GM18517 (cell line): ENCODE data around the gene CYTH4.
"Not testable (repeated sequence)": the region's sequence is repeated elsewhere in the genome, so short reads cannot be mapped to it uniquely, and the experiment has no call there.

Experiments
- ATAC-seq: cut with Tn5 transposase; IDR thresholded peaks from one replicate; pipeline ENCODE4 v1.9.1; 2021; ENCODE audit warnings: mild to moderate bottlenecking, moderate library complexity; ENCODE audit not compliant: unreplicated experiment

CYTH4 gene, protein sequence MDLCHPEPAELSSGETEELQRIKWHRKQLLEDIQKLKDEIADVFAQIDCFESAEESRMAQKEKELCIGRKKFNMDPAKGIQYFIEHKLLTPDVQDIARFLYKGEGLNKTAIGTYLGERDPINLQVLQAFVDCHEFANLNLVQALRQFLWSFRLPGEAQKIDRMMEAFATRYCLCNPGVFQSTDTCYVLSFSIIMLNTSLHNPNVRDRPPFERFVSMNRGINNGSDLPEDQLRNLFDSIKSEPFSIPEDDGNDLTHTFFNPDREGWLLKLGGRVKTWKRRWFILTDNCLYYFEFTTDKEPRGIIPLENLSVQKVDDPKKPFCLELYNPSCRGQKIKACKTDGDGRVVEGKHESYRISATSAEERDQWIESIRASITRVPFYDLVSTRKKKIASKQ

DNA sequence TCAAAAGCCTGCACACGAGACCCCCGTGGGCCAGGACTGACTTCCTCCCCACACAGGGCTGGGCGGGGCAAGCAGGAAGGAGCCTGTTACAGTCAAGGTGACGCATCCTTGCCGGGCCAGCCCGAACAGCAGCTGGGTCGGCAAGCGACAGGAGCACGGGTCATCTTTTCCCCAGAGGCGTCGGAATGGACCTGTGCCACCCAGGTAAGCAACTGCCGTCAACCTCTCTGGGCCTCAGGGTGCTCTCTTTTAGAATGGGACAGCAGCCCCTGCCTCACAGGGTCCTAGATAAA, at the start of gene CYTH4:
Gene CYTH4, plus strand, starts transcription at position 124 of the 293 bp plus-strand sequence. Its CDS starts 62 bp downstream, at position 186.
- no peak for ATAC-seq

DNA sequence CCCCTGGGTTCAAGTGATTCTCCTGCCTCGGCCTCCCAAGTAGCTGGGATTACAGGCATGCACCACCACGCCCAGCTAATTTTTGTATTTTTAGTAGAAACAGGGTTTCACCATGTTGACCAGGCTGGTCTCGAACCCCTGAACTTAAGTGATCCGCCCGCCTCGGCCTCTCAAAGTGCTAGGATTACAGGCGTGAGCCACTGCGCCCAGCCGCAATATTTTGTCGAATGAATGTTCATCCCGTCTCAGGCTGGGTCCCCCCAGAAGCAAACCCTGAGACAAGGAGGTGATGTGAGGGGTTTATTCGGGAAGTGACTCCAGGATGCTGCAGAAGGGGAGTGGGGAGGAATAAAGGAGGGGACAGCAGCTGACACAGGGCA, 48.9 kb upstream of the CYTH4 start:
- not testable (repeated sequence) for ATAC-seq

DNA sequence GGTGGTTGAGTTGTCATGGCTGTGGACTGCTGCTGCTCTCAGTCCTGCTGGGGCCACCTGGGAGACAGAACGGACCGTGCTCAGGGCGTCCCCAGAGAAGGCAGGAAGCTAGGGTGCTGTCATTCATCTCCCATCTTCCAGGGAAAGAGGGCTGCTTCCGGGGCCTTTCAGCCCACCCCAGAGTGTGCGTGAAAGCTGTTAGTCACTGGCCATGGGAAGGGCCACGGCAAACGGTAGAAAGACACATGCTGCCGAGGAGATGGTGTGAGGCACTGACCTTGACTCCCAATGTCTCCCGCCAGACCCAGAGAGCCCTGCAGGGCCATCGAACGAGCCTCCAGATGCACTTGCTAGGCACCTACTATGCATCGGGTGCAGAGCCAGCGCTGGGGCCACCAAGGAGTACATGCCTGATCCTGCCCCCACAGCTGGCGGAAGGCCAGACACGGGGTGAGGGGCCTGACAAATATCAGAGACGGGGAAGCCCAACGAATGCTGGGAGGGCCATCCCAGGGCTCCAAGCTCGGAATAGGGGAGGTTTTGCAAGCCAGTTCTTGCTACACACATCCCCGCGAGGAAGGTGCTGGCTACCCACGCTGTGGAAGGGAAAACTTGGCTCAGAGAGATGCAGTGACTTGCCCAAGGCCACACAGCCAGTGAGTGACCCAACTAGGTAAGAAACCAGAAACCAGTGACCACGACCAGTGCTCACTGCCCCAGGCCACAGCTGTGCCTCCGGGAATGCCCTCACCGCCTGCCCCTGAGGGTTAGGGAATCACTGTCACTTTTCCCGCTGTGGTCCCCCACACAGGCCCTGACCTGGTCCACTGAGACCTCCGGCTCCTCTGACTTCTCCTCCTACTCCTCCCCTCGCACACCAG, 48.3 kb upstream of the CYTH4 start:
- ATAC-seq, result no peak

DNA sequence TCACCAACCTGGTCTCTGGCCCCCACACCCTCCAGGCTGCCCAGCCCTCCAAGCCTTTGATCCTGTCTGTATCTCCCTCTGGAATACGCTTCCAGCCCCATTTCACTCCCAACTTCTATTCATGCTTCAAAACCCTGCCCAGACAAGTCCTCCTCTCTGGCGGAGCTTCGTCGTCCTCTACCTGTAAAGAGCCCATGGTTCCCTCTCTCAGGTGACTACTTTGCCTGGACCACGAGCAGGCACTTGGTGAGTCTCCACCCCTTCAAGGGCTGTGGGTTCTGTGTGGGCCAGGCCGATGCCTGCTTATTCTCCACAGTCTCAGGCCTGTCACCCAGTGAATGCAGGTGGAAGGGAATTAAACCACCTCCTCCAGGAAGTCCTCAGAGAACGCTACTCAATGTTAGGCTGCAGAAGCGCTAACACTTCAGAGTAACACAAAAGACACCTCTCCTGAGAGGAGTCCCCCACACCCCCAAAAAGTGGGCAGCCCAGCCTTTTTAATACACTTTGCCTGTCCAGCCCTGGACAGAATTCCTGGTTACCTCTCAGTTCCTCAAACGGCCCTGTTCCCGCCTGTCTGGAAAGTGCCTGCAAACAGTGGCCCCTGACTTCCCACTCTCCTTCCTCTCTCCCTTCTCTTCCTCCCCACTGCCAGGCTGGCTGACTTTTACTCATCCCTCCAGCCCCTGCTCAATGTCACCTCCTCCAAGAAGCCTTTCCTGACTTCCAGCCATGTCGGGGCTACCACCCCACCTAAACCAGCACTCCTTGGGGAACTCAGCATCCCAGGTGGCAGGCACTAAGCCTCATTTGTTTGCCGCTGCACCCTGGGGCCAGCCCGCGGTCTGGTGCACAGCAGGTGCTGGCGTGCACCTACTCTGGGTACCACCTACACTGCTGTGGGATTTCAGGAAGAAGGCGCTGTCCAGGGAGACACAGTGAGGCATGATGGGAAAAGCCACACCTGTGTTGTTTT, 47.3 kb upstream of the CYTH4 start:
- ATAC-seq, result no peak

DNA sequence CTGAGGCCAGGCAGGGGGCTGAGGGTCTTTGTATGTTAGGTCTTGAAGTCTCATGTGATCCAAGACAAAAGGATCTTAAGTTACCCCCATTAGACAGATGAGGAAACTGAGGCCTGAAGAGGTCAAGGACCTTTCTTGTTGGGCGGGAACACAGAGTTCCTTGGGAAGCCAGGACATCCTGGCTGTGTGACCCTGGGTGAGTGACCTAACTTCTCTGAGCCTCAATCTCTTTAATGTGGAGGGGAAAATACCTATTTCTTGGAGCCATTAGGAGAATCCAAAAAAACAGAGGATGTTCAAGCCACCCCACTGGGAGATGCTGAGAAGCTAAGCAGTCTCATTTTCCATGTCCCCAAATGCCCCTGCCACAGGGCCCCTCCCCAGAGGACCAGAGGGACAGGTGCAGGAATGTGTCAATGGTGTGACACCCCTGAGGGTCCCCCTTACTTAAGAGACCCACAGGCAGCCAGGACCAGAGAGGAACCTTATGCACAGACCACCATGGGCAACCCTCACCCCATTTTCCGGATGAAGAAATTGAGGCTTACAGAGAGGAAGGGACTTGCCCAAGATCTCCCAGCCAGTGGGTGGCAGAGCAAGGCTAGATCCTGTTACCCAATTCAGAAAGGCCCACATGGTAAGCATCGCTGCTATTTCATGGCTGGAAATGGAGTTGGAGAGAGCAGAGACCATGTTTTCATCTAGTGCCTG, 46.3 kb upstream of the CYTH4 start:
- ATAC-seq, result no peak

DNA sequence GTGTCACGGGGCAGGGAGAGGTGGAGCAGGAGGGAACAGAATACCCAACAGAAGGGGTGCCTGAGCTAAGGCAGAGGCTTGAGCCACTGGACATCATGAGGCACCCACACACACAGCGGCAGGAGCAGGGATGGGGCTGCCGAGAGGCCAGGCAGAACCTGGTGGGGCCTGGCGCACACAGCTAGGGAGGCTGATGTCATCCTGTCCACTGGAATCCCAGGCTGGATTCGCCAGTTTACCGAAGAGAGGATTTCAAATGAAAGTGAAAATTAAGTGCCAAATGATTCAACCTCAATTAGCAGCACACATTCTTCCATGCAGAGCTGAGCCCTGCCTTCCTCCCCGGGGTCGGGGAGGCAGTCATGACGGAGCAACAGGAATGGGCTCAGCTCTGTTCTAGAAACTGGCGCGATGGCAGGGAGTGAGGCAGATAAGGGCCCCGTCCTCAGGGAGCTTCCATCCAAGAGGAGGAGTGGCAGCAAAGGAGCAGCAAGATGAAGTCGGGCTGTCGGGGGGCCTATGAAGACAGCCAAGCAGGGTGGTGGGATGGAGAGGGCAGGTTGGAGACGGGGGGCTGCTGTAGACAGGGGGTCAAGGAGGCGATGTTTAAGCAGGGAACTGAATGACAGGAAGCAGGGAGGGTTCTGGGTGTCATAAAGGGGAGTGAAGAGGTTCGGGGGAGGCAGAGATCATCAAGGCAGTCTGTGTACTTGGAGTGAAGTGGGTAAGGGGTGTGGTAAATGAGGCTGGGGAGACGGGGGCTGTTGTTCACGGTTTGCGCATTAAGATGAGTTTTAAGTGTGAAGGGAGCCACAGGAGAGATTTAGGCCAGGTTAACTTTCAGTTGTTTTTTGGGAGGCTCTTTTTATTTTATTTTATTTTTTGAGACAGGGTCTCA, 44.7 kb upstream of the CYTH4 start:
- ATAC-seq, result no peak

DNA sequence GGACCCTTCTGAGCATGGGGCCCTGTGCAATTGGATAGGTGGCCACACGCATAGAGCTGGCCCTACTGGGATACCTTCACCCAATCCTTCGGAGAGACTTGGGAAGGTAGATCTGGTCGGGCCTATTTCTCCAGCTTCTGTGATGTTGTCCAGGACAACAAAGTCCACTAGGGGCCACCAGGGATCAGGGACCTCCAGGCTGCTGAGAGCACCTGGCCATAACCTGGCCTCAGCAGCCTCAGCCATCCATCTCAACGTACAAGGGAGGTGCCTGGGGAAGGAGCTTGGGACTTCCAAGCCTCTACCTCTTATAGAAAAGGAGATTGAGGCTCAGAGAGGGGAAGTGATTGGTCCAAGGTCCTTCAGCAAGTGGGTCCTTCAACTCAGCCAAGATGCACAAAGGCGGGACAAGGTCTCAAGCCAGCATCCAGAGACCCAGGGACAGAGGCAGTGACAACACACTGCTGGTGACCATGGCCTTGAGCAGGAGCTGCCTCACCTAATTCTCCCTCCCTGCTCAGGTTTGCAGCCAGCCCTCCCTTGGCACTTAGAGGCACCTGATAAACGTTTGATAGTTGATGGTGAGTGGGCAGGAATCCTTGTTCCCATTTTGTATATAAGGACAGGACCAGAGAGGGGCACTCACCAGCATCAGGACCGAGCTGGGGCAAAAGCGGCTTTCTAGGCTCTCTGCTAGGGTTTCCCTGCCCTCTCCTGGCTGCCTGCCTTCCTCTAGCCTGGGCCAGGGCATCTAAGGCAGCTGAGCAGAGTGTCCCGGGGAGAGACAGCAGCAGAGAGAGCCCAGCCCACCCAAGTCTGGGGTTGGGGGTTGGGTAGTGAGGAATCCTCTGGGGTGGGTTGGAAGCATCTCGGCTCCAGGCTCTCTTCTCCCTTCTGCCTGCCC, 42.7 kb upstream of the CYTH4 start:
- ATAC-seq, result no peak

DNA sequence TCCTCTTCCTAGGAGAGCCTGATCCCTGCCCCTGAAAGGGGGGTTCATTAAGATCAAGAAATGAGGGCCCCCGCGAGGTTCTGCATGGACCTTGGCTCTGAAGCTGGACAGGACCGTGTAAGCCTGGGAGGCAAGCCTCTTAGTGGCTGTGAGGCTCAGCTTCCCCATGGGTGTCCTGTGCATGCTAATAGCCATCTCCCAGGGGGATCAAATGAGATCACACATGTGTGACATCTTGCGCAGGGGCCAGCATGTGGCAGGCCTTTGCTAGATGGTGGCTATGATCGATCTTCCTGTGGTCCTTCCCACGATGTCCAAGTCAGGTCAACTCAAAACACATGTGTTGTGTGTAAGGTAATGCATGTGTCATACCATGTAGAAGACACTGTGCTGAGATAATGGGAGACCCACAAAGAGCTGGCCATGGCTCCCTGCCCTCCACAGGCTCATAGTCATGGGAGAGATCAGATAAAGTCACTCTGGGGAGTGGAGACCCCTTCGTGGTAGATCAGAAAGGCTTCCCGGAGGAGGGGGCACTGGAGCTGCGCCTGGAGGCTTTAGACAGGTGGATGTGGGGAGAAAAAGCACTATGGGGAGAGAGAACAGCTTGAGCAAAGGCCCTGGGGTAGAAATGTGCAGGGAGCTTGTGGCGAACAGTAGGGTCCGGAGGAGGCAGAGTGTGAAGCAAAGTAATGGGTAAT, 41.9 kb upstream of the CYTH4 start:
- ATAC-seq, result no peak

DNA sequence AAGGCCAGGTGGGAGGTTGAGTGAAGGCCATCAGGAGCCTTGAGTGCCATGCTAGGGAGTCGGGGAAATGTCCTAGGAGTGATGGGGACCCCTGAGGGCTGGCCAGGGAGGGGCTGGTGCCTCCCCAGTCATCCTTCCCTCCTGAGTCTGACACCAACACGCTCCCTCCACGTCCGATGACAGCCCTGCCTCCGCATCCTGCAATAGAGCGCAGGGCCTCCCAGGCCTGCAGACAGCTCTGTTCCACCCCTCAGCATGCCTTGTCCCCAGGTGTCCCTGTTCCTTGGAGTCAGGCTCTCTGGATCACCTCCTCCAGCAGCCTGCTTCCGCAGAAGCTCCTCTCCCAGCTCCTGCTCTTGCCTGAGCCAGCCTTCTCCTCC, 41.4 kb upstream of the CYTH4 start:
- ATAC-seq, result no peak

DNA sequence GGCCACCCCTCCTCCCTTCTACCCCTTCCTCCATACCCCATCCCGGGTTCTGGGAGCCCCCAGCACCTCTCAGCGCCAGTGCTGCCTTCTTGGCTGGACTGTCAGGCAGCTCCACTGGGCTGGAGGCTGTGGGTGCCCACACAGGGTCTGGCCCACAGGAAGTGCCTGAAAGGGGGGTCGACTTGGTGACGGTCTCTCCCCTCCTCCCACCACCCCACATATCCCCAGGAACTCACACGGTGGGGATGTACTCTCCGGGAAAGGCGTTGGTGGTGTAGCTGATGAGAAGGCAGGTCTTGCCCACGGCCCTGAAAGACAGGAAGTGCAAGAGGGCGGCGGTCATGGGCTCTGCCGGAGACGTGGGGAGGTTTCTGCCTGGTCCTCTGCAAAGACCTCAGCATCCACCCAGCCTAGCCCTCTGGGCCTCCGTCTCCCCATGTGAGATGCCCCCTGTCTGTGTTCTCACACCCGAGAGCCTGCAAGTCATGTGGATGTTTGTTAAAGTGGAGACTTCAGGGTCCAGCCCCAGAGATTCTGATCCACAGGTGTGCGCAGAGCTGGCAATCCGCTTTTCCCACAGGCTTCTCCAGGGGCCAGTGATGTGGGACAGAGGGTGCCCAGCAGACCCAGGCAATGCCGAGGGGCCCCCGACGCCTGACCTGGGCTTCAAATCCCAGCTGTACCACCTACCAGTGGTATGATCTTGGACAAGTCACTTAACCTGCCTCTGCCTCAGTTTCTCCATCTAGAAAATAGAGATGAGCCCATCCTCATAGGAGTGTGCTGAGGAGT, 40.8 kb upstream of the CYTH4 start:
- no peak for ATAC-seq

DNA sequence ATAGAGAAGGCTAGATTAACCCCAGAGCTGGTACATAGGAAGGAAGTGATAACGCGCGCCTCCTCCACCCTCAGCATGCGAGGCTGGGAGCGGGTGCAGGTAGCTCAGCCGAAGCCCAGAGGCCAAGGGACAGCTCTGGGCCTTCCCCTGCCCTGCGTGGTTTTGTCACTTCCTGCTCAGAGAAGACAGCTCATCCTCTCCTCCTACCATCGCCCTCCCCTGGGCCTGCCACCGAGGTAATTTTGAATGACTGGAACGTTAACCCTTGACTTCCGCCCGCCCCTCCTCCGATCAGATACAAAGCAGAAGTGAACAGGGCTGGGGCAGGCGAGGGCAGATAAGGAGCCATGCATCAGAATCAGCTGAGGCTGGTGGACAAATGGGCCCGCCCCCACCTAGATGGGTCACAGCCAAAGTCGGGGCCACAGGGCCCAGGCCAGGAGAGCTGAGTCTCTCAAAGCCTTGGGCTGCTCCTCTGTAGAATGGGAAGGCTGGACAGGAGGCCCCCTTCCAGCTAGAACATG, 39.9 kb upstream of the CYTH4 start:
- ATAC-seq, result peak; percentile 63

DNA sequence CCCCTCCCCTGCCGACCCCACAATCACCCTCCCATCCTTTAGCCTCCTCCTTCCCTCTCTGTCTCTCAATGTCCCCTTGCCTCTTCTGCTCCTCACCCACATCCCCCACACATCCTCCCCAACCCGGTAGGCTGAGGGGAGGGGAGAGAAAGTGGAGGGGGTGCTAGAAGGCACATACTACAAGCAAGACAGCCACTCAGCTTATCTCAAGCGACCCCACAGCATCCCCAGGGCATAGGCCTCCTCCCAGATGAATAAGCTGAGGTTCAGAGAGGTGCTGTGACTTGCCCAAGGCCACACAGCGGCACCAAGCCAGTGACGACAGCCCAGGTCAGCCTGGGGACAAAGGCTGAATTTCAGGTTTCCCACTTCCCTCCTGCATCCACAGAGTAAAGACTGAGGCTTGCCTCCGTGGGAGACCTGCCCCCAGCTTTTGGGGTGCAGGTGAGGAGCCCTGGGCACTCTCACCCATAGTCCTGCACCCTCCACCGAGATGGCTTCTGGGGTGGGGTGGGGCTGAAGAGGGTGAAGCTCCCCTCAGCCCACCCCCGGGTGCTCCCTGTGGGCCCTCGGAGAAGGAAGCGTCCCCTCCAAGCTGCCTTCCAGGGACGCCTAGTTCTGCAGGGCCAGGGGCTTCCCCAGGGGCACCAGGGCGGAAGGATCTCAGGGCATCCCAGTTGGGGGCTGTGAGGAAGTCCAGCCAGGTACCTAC, 38.8 kb upstream of the CYTH4 start:
- ATAC-seq, result no peak

DNA sequence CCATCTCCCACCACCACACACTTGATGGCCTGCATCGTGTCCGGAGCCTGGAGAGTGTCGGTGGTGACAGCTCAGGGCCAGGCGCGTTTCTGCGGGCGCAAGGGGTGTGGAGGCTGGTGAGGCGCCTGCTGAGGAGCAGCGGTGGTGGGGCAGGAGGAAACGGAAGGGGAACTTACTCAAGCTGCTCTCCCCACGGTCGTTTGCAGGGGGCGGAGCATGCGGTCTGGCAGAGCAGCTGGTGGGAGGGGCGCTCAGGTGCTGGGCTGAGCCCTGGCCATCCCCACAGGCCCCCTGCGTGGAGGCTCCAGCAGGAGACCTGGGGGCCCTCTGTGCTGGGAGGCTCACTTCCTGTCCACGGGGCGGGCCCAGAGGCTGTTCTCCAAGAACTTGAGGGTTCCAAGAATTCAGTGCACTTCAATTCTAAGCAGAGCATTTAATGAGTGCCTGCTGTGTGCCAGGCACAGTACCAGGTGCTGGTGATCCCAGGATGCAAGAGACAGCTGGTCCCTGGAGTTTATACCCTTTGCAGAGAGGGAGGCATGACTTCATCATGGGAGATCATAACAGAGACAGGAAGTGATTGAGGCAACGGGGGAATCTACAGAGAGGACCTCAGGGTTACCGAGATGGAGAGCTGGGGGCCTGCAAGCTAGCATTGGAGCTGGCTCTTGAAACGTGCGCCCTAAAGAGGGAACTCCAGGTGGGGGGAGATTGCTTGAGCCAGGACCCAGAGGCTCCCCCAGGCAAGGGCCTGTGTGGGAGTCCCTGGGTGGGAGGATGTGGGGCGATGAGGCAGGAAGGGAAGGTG, 38.0 kb upstream of the CYTH4 start, which contains the start of gene RAC2:
Gene RAC2, minus strand, starts transcription at position 156 of the 808 bp plus-strand sequence. Its CDS starts 121 bp downstream, at position 35.
- ATAC-seq, result no peak

DNA sequence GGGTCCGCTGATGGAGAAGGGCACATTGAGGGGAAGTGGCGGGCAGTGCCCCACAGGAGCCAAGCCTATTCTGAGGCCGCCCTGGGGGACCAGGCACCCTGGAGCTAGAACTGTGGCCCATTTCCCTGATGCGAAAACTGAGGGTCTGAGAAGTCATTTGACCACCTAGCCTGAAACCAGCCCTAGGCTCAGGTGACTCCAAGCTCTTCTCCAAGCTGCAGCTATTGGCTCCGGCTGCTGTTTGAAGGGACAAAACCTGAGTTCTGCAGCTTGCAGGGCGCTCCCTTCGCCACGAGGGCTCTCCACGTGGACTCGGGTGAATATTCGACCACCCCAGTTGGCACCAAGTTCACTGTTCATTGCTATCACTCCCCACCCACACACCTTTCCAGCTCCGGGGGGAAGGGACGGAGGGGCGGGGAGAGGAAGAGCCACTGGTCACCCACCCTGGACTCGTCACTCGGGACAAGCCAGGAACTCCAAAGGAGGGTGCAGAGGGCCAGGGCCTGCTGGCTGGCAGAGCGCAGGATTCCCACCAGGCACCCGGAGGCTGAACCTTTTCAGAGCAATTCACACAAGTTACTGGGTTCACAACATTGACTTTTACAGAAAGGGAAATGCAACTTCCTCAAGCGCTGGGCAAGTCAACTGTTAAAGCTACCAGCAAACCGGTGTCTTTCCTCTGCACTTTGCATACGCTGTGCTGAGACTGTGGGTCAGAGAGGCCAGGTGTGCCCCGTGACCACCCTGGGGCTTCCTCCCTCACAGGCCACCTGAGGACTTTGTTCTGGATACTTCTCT, 37.2 kb upstream of the CYTH4 start:
- ATAC-seq, result no peak
